Thymus (tissue), 11 donors: ENCODE data around the gene TEX53. TPM values are rescaled to one million over a fixed set of nuclear protein-coding genes. Genes with fewer than 3 reads are reported as not detected.

ENCODE experiments used
- DNase-seq, 9 donors: peaks; one replicate each; pipeline ENCODE4 v3.0.0-alpha.2; 2013; ENCODE audit warnings: low spot score in 9 of 9, low read depth in 6 of 9, missing footprints in 1 of 9
- H3K27ac ChIP-seq, 2 donors: one replicate each; pipeline ENCODE4 v1.5.1; 2013; ENCODE audit warnings: control low read depth in 1 of 2, low read depth in 1 of 2, low read length in 1 of 2, mild to moderate bottlenecking in 1 of 2, moderate library complexity in 1 of 2
- H3K27me3 ChIP-seq, 2 donors: one replicate each; pipeline ENCODE4 v1.5.1; 2013; ENCODE audit warnings: low read length in 1 of 2; ENCODE audit not compliant: control insufficient read depth in 2 of 2, insufficient read depth in 1 of 2
- H3K36me3 ChIP-seq, 2 donors: one replicate each; pipeline ENCODE4 v1.5.1; 2013; ENCODE audit warnings: low read length in 1 of 2, mild to moderate bottlenecking in 1 of 2, moderate library complexity in 1 of 2; ENCODE audit not compliant: control insufficient read depth in 2 of 2, insufficient read depth in 2 of 2
- H3K4me1 ChIP-seq, 2 donors: one replicate each; pipeline ENCODE4 v1.5.1; 2013; ENCODE audit warnings: low read length in 2 of 2; ENCODE audit not compliant: control insufficient read depth in 2 of 2, insufficient read depth in 2 of 2
- H3K4me3 ChIP-seq, 2 donors: one replicate each; pipeline ENCODE4 v1.5.1; 2013; ENCODE audit warnings: low read length in 2 of 2, control low read depth in 1 of 2, mild to moderate bottlenecking in 1 of 2
- H3K9me3 ChIP-seq, 2 donors: one replicate each; pipeline ENCODE4 v1.5.1; 2013; ENCODE audit warnings: low read length in 1 of 2, mild to moderate bottlenecking in 1 of 2; ENCODE audit not compliant: control insufficient read depth in 2 of 2, insufficient read depth in 1 of 2
- WGBS: extraction: QIAGEN DNeasy Blood & Tissue Kit; methylation state at CpG from one replicate; pipeline ENCODE4 v1.1.7; 2013; 5-methylcytosine and 5-hydroxymethylcytosine counted together
- polyA plus RNA-seq: library from polyadenylated mRNA; stranded (reverse); fragments of 200-250 nt; gene quantifications from one replicate; pipeline ENCODE4 v1.2.3, GENCODE V29; 2013
- total RNA-seq: library from RNA; stranded (reverse); fragments of 120-200 nt; gene quantifications from one replicate; pipeline ENCODE4 v1.2.4, GENCODE V29; 2013
- donor health status: healthy.

TEX53 gene
- total and polyA plus RNA-seq, 2 donors, result not detected

DNA sequence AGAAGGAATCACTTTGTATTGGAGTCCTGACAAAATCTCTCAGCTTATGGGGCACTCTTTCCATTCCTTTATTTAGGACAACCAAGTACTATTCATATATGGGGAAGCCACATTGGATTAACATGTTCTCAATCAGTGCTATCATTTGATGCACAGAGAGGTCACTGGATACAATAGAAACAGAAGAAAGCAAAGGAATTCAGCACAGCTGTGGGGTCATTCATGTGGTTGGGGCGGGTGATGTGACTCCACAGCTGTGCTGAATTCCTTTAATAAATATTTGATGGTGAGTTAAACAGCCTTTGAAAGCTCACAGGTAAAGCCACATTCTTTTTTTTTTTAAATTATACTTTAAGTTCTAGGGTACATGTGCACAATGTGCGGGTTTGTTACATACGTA is 25.2 kb upstream of the TEX53 start:
- 94% methylated on average over 3 of the region's 3 CpGs for WGBS
- Histone ChIP-seq H3K27ac (no peak overlapping the region), H3K36me3 (no peaks in the 10 kb centered on the region), H3K9me3 (no peaks in the 10 kb centered on the region), H3K4me3 (no peak overlapping the region), H3K4me1 (no peaks in the 10 kb centered on the region), H3K27me3 (no peaks in the 10 kb centered on the region)
- no peak for DNase-seq

DNA sequence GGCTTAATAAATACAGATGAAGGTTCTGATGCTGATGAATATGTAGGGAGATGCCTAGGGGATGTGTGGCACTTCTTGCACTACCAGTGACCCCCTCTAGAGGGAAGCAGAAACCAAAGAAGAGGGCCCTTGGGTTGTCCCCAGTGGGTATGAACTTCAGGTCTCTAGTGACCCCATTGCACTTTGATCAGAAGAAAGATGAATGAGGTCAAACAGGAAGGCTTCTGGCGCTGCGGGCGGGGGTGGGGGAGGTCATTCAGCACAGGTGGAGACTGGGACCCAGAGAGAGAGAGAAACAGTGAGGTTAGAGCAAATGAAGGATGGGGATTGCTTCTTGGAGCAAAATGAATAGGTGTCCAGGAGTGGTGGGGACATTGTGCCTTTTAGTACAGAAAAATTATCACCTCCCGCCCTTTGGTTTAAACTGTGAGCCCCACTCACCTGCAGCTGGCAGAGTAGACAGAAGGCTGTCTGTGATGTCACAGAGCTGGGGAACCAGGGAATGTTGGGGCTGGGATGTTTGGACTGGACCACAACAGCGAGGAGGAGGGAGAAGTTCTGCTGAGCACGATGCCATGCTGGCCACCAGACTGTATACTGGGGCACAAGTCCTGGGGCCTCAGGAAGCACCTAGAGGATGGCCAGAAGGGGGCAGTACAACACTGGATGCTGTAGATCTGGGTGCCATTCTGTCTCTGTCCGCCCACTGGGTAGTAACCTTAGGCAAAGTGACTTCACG is 24.2 kb upstream of the TEX53 start, which contains the start of gene TEX48:
Gene TEX48 (minus strand): TSS at position 599 of the 739 bp plus-strand sequence. CDS start 10,469 bp downstream, outside the sequence.
- WGBS, result 67% methylated on average over 8 of the region's 8 CpGs
- Histone ChIP-seq H3K4me1 (no peaks in the 10 kb centered on the region), H3K4me3 (no peak within 1 kb of the TSS), H3K9me3 (no peaks in the 10 kb centered on the region), H3K36me3 (no peaks in the 10 kb centered on the region), H3K27ac (no peak within 1 kb of the TSS), H3K27me3 (no peaks in the 10 kb centered on the region)
- peak in 7 of 9 donors; percentile 36 to 76 (median 54) for DNase-seq

DNA sequence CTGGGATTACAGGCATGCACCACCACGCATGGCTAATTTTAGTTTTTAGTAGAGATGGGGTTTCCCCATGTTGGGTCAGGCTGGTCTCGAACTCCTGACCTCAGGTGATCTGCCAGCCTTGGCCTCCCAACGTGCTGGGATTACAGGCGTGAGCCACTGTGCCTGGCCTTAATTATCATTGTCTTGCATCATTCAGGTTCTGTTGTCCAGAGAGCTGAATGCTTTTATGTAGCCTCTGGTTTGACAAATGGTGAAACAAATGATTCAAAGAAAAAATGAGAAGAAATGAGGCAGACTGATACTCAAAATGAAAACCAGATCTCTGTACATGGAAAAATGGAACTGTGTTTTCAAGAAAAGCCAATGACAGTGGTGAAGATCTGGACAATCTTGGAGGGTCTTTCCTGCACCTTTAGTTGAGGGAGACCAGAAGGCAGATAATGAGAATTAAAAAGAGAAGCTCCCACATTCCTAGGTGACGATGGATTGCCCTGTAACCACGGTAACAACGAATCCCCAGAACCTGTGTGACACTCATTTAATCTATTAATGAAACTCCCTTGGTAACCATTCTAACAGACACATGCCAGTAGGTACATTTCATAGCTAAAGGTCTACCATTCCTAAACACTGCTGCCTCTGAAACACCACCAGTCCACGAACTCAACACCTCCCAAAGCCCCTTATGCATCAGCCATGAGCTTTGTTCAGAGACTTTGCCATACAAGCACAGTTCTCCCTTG is 22.8 kb upstream of the TEX53 start:
- H3K27ac ChIP-seq, result no peak overlapping the region
- H3K27me3 ChIP-seq, result no peaks in the 10 kb centered on the region
- H3K4me1 ChIP-seq, result no peaks in the 10 kb centered on the region
- H3K36me3 ChIP-seq, result no peaks in the 10 kb centered on the region
- no peak overlapping the region for H3K4me3 ChIP-seq
- WGBS, result 96% methylated on average over 8 of the region's 8 CpGs
- no peaks in the 10 kb centered on the region for H3K9me3 ChIP-seq
- DNase-seq, result no peak

DNA sequence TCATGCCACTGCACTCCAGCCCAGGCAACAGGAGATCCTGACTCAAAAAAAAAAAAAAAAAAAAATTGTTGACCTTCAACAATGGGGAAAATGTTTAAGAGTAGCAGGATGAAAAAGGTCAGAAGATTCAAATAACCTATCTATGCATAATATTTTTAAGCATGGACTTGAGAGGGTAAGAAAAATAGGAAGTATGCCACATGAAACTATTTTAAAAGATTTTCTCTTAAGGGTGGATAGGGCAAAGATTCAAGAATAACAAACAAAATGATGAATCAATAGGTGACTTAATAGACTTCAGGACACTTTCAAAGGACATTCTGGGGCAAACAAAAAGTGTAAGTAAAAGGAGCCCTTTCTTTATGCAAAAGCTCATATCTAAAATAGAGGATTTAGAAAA is 21.2 kb upstream of the TEX53 start:
- H3K9me3 ChIP-seq, result no peaks in the 10 kb centered on the region
- H3K36me3 ChIP-seq, result no peaks in the 10 kb centered on the region
- H3K27ac ChIP-seq, result no peak overlapping the region
- H3K4me3 ChIP-seq, result no peak overlapping the region
- H3K27me3 ChIP-seq, result no peaks in the 10 kb centered on the region
- no peak for DNase-seq
- H3K4me1 ChIP-seq, result no peaks in the 10 kb centered on the region

DNA sequence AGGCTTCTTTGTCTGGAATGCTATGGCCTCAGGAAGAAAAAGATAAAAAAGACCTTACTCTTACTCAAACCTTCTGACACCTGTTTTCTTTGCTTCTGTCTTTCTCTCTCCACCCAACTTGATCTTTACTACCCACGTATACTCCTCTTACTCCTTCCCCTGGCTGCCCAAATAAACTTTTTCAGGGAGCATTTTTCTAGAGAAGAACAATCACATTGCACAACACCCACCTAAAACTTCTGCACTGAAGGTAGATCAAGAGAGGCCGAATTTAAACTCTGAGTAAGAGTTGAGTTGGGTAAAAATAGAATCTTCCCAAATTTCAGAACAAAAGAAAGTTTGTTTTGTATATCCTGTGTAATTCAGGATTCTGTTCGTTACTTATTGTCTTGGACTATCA is 20.5 kb upstream of the TEX53 start:
- Histone ChIP-seq H3K27ac (no peak overlapping the region), H3K4me3 (no peak overlapping the region), H3K4me1 (no peaks in the 10 kb centered on the region), H3K27me3 (no peaks in the 10 kb centered on the region), H3K36me3 (no peaks in the 10 kb centered on the region), H3K9me3 (no peaks in the 10 kb centered on the region)
- WGBS, result 89% methylated on average over 3 of the region's 3 CpGs
- no peak for DNase-seq

DNA sequence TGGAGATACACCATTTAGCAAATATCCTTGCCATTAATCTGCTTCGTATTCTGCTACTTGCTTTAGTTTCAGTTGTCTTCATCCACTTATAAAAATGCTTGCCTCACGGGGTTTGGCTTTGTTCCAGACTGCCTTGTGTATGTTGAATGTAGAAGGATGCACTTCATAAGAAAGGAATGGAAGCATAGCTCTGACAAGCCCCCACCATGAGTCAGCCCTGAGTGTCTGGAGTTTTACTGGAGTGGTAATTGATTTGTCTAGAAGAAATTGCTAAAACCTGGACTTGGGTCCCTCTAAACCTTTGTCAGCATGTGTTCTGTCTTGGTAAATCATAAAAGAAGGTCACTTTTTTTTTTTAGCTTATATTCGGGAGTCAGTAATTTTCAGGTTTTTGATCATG is 19.8 kb upstream of the TEX53 start:
- DNase-seq, result peak in 1 of 9 donors; percentile 28
- Histone ChIP-seq H3K27me3 (no peaks in the 10 kb centered on the region), H3K36me3 (no peaks in the 10 kb centered on the region), H3K9me3 (no peaks in the 10 kb centered on the region), H3K27ac (no peak overlapping the region), H3K4me3 (no peak overlapping the region), H3K4me1 (no peaks in the 10 kb centered on the region)
- WGBS, result 32% methylated on average over 3 of the region's 3 CpGs

DNA sequence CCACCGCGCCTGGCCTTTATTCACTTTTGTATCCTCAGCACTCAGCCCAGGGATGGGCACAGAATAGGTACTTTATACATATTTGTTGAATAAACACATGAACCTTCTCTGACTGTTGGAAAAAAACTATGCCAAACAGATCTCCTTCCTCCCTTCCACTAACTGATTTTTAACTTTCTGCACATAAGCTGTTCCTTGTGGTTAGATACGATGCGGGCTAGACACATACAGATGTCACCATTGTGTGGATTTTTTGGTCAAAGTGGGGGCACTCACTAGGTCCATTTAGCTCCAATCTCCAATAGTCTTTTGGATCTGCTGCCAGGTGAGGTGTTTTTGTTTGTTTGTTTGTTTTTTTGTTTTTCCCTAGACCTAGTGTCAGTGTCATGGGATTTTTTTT is 19.3 kb upstream of the TEX53 start:
- H3K4me3 ChIP-seq, result no peak overlapping the region
- H3K9me3 ChIP-seq, result no peaks in the 10 kb centered on the region
- DNase-seq, result no peak
- H3K27ac ChIP-seq, result no peak overlapping the region
- no peaks in the 10 kb centered on the region for H3K4me1 ChIP-seq
- no peaks in the 10 kb centered on the region for H3K27me3 ChIP-seq
- 57% methylated on average over 4 of the region's 4 CpGs for WGBS
- no peaks in the 10 kb centered on the region for H3K36me3 ChIP-seq

DNA sequence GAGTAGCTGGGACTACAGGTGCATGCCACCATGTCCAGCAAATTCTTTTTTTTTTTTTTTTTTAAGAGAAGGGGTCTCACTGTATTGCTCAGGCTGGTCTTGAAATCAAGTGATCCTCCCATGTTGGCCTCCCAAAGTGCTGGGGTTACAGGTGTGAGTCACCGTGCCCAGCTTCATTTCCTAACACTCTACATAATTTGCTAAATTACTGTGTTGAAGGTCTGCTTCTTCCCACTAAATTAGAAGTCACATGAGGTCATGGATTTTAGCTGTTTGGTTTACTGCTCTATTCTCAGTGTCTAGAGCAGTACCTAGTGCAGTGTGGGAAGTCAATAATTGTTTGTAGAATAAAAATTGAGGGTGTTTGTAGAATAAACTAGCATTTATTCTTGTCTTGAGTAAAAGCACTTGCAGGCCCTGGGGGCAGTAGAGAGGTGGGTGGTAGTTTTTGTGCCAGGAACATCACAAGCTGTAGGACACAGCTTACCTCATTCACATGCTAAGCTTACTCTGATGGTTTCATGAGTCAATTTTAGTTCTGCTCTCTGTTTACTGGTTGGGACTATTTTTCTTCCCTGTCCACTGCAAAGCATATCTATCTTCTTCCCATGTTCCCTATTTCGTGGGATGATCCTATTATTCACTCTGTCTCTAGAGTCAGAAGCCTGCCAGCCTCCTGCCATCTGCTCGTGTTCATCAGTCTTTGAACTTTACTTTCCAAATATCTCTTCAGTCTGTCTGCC is 17.4 kb upstream of the TEX53 start:
- no peak for DNase-seq

More for the DNA sequence above, 17.4 kb upstream of the TEX53 start:
- no peak overlapping the region for H3K4me3 ChIP-seq
- no peaks in the 10 kb centered on the region for H3K27me3 ChIP-seq
- no peaks in the 10 kb centered on the region for H3K9me3 ChIP-seq
- no peaks in the 10 kb centered on the region for H3K36me3 ChIP-seq
- no peaks in the 10 kb centered on the region for H3K4me1 ChIP-seq
- H3K27ac ChIP-seq, result no peak overlapping the region
- WGBS, result 89% methylated on average over 3 of the region's 3 CpGs
